ENCODE measurements around the gene NUP35. TPM values are rescaled to one million over a fixed set of nuclear protein-coding genes. Genes with fewer than 3 reads are reported as not detected.
A peak's percentile ranks its signal among the peaks of the same experiment; 100 is the strongest.

NUP35 gene
- total and polyA plus RNA-seq, 2 of the 4 experiments (the other 2 are of a cell fraction): 10.9 to 23.3 TPM

DNA sequence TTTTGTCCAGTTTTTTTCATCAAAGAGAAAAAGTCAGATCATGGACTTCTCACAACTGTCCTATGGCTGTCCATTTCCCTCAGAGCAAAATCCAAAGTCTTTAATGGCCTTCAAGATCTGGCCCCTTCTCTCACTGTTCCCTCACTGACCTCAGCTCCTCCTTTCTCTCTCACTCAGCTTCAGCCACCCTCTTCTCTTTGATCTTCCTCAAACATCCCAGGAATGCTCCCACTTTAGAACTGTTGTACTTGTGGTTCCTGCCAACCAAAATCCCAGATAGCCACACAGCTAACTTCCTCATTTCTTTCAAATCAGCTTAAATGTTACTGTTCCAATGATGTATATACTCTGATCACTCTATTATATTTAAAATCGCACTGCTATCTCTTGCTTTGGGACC, 82.9 kb downstream of the NUP35 start:
- no peaks in the 10 kb centered on the region for H3K79me1 ChIP-seq (ENCODE audit: low read depth in 1 of 2, low read length in 2 of 2)
- no peak overlapping the region for H2BK15ac ChIP-seq (ENCODE audit: low read depth, low read length)
- TF ChIP-seq MAFK (IDR thresholded peaks at IDR 0.05; ENCODE audit: low read depth, low read length): no peak
- no peak for TF ChIP-seq CEBPB (IDR thresholded peaks at IDR 0.05; ENCODE audit: low read depth, low read length)
- no peak for TF ChIP-seq MAZ (IDR thresholded peaks at IDR 0.05; ENCODE audit: borderline replicate concordance, low read depth, low read length)
- TF ChIP-seq RCOR1 (IDR thresholded peaks at IDR 0.05; ENCODE audit: insufficient replicate concordance, low read length): no peak
- TF ChIP-seq BHLHE40 (IDR thresholded peaks at IDR 0.05; ENCODE audit: low read depth, low read length): no peak
- TF ChIP-seq, protein P1, sequence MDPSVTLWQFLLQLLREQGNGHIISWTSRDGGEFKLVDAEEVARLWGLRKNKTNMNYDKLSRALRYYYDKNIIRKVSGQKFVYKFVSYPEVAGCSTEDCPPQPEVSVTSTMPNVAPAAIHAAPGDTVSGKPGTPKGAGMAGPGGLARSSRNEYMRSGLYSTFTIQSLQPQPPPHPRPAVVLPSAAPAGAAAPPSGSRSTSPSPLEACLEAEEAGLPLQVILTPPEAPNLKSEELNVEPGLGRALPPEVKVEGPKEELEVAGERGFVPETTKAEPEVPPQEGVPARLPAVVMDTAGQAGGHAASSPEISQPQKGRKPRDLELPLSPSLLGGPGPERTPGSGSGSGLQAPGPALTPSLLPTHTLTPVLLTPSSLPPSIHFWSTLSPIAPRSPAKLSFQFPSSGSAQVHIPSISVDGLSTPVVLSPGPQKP (IDR thresholded peaks at IDR 0.05; ENCODE audit: borderline replicate concordance, low read depth, low read length): no peak
- TF ChIP-seq SMC3 (IDR thresholded peaks at IDR 0.05; ENCODE audit: low read depth, low read length): no peak
- TF ChIP-seq POLR2A (IDR thresholded peaks at IDR 0.05; ENCODE audit: low read depth, low read length): no peak
- no peak for TF ChIP-seq CHD1 (IDR thresholded peaks at IDR 0.05; ENCODE audit: low read depth, low read length)
- no peak for TF ChIP-seq RAD21 (IDR thresholded peaks at IDR 0.05; ENCODE audit: low read length)
- H2BK20ac ChIP-seq (ENCODE audit: low read depth, low read length): no peak overlapping the region
- no TSS peak for BruUV-seq (replicated peaks)
- no peak overlapping the region for H3K4me2 ChIP-seq (ENCODE audit: low read depth, low read length)
- H3K9me1 ChIP-seq (ENCODE audit: insufficient read depth, low read length): 0 out of 2 replicates have a peak, but pooled peaks cover 3% of the 10 kb centered on the region
- H3K36me3 ChIP-seq (ENCODE audit: control insufficient read depth, insufficient read depth, low read length): no peaks in the 10 kb centered on the region
- H2AK5ac ChIP-seq (ENCODE audit: low read depth, low read length): no peak overlapping the region
- H4K8ac ChIP-seq (ENCODE audit: low read depth in 2 of 2, low read length in 2 of 2): no peak overlapping the region
- H3K56ac ChIP-seq (ENCODE audit: extremely low read depth, insufficient read depth, low read length): no peak overlapping the region
- H3K9ac ChIP-seq (ENCODE audit: low read depth, low read length): no peak overlapping the region
- no peak overlapping the region for H3K23ac ChIP-seq (ENCODE audit: low read depth, low read length)
- ATAC-seq (ENCODE audit: low read depth) (peak; percentile 72), DNase-seq (peak; percentile 28)
- no peak overlapping the region for H3K27ac ChIP-seq (ENCODE audit: insufficient read depth, low read length)
- H4K5ac ChIP-seq (ENCODE audit: low read depth, low read length): no peak overlapping the region
- no peak overlapping the region for H2BK5ac ChIP-seq (ENCODE audit: low read depth, low read length, poor library complexity, severe bottlenecking)
- intact Hi-C loops (cut with micrococcal nuclease): no loop called here
- H3K27me3 ChIP-seq (ENCODE audit: control insufficient read depth, insufficient read depth, low read length): no peaks in the 10 kb centered on the region
- H4K20me1 ChIP-seq (ENCODE audit: insufficient read depth, low read length): no peaks in the 10 kb centered on the region
- H3K4ac ChIP-seq (ENCODE audit: low read depth, low read length): no peak overlapping the region
- H3K9me3 ChIP-seq (ENCODE audit: control insufficient read depth, insufficient read depth, low read length): no peaks in the 10 kb centered on the region
- WGBS, 2 experiments (ENCODE audit: extremely low coverage in 2 of 2, insufficient read length in 1 of 2): no CpG with 5 or more reads among the region's 1 CpG
- H3K4me1 ChIP-seq (ENCODE audit: control insufficient read depth, insufficient read depth, low read length): peaks cover 2% of the 10 kb centered on the region; the same call in 1 of the 2 replicates
- dilution Hi-C loops (cut with HindIII; ENCODE audit: low sequenced_read_pairs, unreplicated experiment): no loop called here
- POLR2A ChIA-PET (ENCODE audit: unreplicated experiment): no interaction called here
- in situ Hi-C loops (cut with MboI; ENCODE audit: low sequenced_read_pairs): no loop called here
- H3K4me3 ChIP-seq (ENCODE audit: insufficient read depth, low read depth, low read length): no peak overlapping the region
- H4K91ac ChIP-seq (ENCODE audit: insufficient read depth, low read depth, low read length): no peak overlapping the region
- H2BK120ac ChIP-seq (ENCODE audit: low read depth, low read length): no peak overlapping the region
- no peak overlapping the region for H2AK9ac ChIP-seq (replicated peaks; ENCODE audit: low read depth, low read length, poor library complexity)
- H2AFZ ChIP-seq (replicated peaks; ENCODE audit: low read length, poor library complexity): no peak overlapping the region
- CTCF ChIA-PET: no interaction called here
- no peak overlapping the region for H3K14ac ChIP-seq (replicated peaks; ENCODE audit: low read depth, low read length)
- H3K18ac ChIP-seq (ENCODE audit: low read depth, low read length): no peak overlapping the region
